Measurements from ENCODE around the gene KDF1.

- TF ChIP-seq CTCF (conservative IDR thresholded peaks at IDR 0.05) (no peak), ZFX (IDR thresholded peaks at IDR 0.05) (no peak)
Observed at GRCh38 chr1:26951216-26951615, 9.1 kb downstream of the KDF1 start.
